Tracheal epithelial cell (primary cell): ENCODE data around the gene SERPINA9. TPM values are rescaled to one million over a fixed set of nuclear protein-coding genes. Genes with fewer than 3 reads are reported as not detected.

Experiments used
- total RNA-seq: library from RNA; depleted of rRNA; stranded (reverse); fragments of >200 nt; gene quantifications from 2 replicates; pipeline ENCODE4 v1.2.1, GENCODE V29; 2014

The SERPINA9 gene, protein sequence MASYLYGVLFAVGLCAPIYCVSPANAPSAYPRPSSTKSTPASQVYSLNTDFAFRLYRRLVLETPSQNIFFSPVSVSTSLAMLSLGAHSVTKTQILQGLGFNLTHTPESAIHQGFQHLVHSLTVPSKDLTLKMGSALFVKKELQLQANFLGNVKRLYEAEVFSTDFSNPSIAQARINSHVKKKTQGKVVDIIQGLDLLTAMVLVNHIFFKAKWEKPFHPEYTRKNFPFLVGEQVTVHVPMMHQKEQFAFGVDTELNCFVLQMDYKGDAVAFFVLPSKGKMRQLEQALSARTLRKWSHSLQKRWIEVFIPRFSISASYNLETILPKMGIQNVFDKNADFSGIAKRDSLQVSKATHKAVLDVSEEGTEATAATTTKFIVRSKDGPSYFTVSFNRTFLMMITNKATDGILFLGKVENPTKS
- total RNA-seq, result not detected in 2 replicates

DNA sequence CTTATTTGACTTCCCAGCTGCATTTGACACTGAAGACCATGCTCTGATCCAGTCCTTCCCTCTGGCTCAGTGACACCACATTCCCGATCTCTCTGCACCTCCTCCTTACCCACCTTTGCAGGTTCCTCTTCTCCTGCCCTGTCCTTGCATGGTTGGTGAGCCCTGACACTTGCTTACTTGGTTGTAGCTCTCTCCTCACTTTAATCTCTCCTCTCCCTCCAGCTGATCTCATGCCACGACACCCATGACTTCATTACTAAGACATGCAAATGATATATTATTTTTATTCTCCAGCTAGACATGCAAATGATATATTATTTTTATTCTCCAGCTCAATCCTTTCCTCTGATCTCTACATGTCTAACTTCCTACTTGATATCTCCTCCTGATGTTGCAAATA lies at the start of gene SERPINA9:
Gene SERPINA9 (minus strand): TSS at position 175 of the 400 bp plus-strand sequence. CDS start 6,357 bp downstream, outside the sequence.

DNA sequence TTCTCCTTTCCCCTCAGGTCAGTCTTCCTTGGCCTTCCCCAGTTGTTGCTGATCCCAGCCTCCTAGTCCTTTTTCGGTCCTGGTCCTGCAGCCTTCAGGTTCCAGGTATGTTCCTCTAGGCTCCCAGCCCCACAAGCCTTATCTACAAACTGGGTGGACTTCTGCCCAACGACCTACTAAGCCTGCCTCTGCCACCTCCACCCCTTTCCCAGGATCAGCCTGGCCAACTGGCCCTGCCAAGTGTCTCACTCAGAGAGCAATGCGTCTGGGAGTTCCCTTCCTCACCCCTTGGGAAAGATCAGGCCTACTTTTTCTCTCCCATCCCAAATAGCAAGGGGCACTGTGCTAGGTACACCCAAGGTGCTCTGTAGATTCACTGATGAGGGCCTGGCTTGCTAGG lies 33.4 kb upstream of the SERPINA9 start, which contains the start of gene SERPINA12:
Gene SERPINA12 (minus strand): TSS at position 114 of the 400 bp plus-strand sequence. CDS start 11,072 bp downstream, outside the sequence.

Other genes with a start within 250 kb of the SERPINA9 start
- gene SERPINA10, start 182.9 kb downstream of the SERPINA9 start, total RNA-seq, result not detected in 2 replicates
- gene SERPINA6, start 152.9 kb downstream of the SERPINA9 start, total RNA-seq, result 0.48 TPM in 1 of 2 replicates, not detected in the other
- gene SERPINA2, start 109.5 kb downstream of the SERPINA9 start, total RNA-seq, result not detected in 2 replicates
- 1.1 and 10.6 TPM in 2 replicates for gene SERPINA1, start 87.6 kb downstream of the SERPINA9 start, total RNA-seq
- gene SERPINA11, start 23.4 kb downstream of the SERPINA9 start, total RNA-seq, result not detected in 2 replicates
- gene SERPINA12, start 33.3 kb upstream of the SERPINA9 start, total RNA-seq, result not detected in 2 replicates
- 0.24 TPM in 1 of 2 replicates, not detected in the other for gene SERPINA4, start 85.2 kb upstream of the SERPINA9 start, total RNA-seq
- not detected in 2 replicates for gene SERPINA5, start 105.2 kb upstream of the SERPINA9 start, total RNA-seq
- gene SERPINA3, start 136.2 kb upstream of the SERPINA9 start, total RNA-seq, result 9.4 and 11.1 TPM in 2 replicates